Sigmoid colon (tissue), 7 donors: ENCODE results near the gene SLC25A24. TPM values are rescaled to one million over a fixed set of nuclear protein-coding genes. Genes with fewer than 3 reads are reported as not detected.

ENCODE experiments used
- DNase-seq: peaks from one replicate; pipeline ENCODE4 v3.0.0-alpha.2; 2019
- H3K27ac ChIP-seq, 4 donors: fragments of 200-600 bp; sonication (generic); one replicate each; pipeline ENCODE4 v1.5.1; 2016 to 2019; ENCODE audit warnings: mild to moderate bottlenecking in 1 of 4
- H3K27me3 ChIP-seq, 3 donors: fragments of 200-600 bp; sonication (generic); one replicate each; pipeline ENCODE4 v1.5.1; 2019; ENCODE audit warnings: mild to moderate bottlenecking in 1 of 3
- H3K36me3 ChIP-seq, 4 donors: fragments of 200-600 bp; sonication (generic); one replicate each; pipeline ENCODE4 v1.5.1; 2016 to 2019
- H3K4me1 ChIP-seq, 4 donors: fragments of 200-600 bp; sonication (generic); one replicate each; pipeline ENCODE4 v1.5.1; 2017 to 2019
- H3K4me3 ChIP-seq, 4 donors: fragments of 200-600 bp; sonication (generic); one replicate each; pipeline ENCODE4 v1.5.1; 2017 to 2019; ENCODE audit warnings: mild to moderate bottlenecking in 2 of 4, moderate library complexity in 1 of 4
- H3K9me3 ChIP-seq, 4 donors: fragments of 200-600 bp in 3 of 4; sonication (generic) in 3 of 4; one replicate each; pipeline versions ENCODE4 v1.5.1 to v1.6.1; 2013 to 2019
- CTCF ChIP-seq, 4 experiments: fragments of 450-650 bp in 3 of 4; fragments of 200-600 bp in 1 of 4; IDR thresholded peaks; one replicate each; pipeline ENCODE4 v1.5.1; 2016 to 2019; ENCODE audit warnings: antibody characterized with exemption in 4 of 4, mild to moderate bottlenecking in 3 of 4, moderate library complexity in 2 of 4
- EP300 ChIP-seq, 4 donors: sonication (generic); formaldehyde crosslinking; IDR thresholded peaks; one replicate each; pipeline ENCODE4 v1.6.1; 2017; ENCODE audit warnings: antibody characterized with exemption in 4 of 4
- POLR2A ChIP-seq, 2 donors: fragments of 450-650 bp; IDR thresholded peaks; one replicate each; pipeline ENCODE4 v1.6.1; 2016; ENCODE audit warnings: antibody characterized with exemption in 2 of 2, mild to moderate bottlenecking in 2 of 2, moderate library complexity in 2 of 2
- POLR2AphosphoS5 ChIP-seq, 4 donors: sonication (generic); formaldehyde crosslinking; IDR thresholded peaks; one replicate each; pipeline ENCODE4 v1.6.1; 2017; ENCODE audit warnings: antibody characterized with exemption in 4 of 4
- WGBS, 2 donors: extraction: QIAGEN DNeasy Blood & Tissue Kit; methylation state at CpG; one replicate each; pipeline ENCODE4 v1.1.7; 2013; 5-methylcytosine and 5-hydroxymethylcytosine counted together
- intact Hi-C: fragments of 100-400 bp; cut with DNase I; formaldehyde crosslinking; loops from one replicate; pipeline ENCODE4 v1.15.1; 2023
- polyA plus RNA-seq, 3 donors: library from polyadenylated mRNA; stranded (reverse); fragments of 200-250 nt; gene quantifications; one replicate each; pipeline ENCODE4 v1.2.3, GENCODE V29; 2013
- total RNA-seq, 4 donors: library from RNA; depleted of rRNA; stranded (reverse); fragments of >200 nt; gene quantifications; one replicate each; pipeline ENCODE4 v1.1.0, GENCODE V29; 2016
- donor health status: healthy with polysubstance abuse.
- donor health status: Bipolar disorder and iron deficiency.
- donor health status: healthy.

The SLC25A24 gene
- total and polyA plus RNA-seq, 7 donors, result 20.2 to 47.6 (median 28.5) TPM

- no peaks in the 10 kb centered on the region for H3K4me1 ChIP-seq
- no peak overlapping the region for H3K27ac ChIP-seq
- WGBS, 2 donors, result 98% methylated on average over 7 of the region's 7 CpGs
- peaks cover 0 to 40% (median 3%) of the 10 kb centered on the region in 4 donors for H3K36me3 ChIP-seq
- H3K9me3 ChIP-seq, result no peaks in the 10 kb centered on the region
- H3K27me3 ChIP-seq, result no peaks in the 10 kb centered on the region
- no peak overlapping the region for H3K4me3 ChIP-seq
- no peak for DNase-seq
- intact Hi-C loops, result no loop called here
- TF ChIP-seq POLR2AphosphoS5 (IDR thresholded peaks at IDR 0.05) (no peak), EP300 (IDR thresholded peaks at IDR 0.05) (no peak), POLR2A (IDR thresholded peaks at IDR 0.05) (no peak), CTCF (IDR thresholded peaks at IDR 0.05) (no peak)
Measured at GRCh38 chr1:108158893-108159453, 41.2 kb downstream of the SLC25A24 start.

GRCh38 chr1:108154314-108154713 is 45.8 kb downstream of the SLC25A24 start:
- 73% methylated on average over 4 of the region's 4 CpGs for WGBS, 2 donors
- intact Hi-C loops, result no loop called here
- Histone ChIP-seq H3K4me1 (peaks cover 0 to 5% (median 5%) of the 10 kb centered on the region in 4 donors), H3K9me3 (no peaks in the 10 kb centered on the region), H3K27ac (no peak overlapping the region), H3K36me3 (peaks cover 0 to 64% (median 6%) of the 10 kb centered on the region in 4 donors), H3K27me3 (no peaks in the 10 kb centered on the region), H3K4me3 (no peak overlapping the region)
- no peak for DNase-seq
- TF ChIP-seq CTCF (IDR thresholded peaks at IDR 0.05), result no peak
- no peak for TF ChIP-seq EP300 (IDR thresholded peaks at IDR 0.05)
- TF ChIP-seq POLR2AphosphoS5 (IDR thresholded peaks at IDR 0.05), result no peak
- no peak for TF ChIP-seq POLR2A (IDR thresholded peaks at IDR 0.05)

GRCh38 chr1:108152782-108153222 is 47.3 kb downstream of the SLC25A24 start:
- TF ChIP-seq EP300 (IDR thresholded peaks at IDR 0.05) (no peak), CTCF (IDR thresholded peaks at IDR 0.05) (no peak), POLR2AphosphoS5 (IDR thresholded peaks at IDR 0.05) (no peak), POLR2A (IDR thresholded peaks at IDR 0.05) (no peak)
- 89 to 96% methylated on average over 1 of the region's 1 CpG for WGBS, 2 donors
- DNase-seq, result no peak
- Histone ChIP-seq H3K4me1 (peaks cover 0 to 5% (median 5%) of the 10 kb centered on the region in 4 donors), H3K27me3 (no peaks in the 10 kb centered on the region), H3K4me3 (no peak overlapping the region), H3K36me3 (peaks cover under 1 to 80% (median 14%) of the 10 kb centered on the region in 4 donors), H3K27ac (no peak overlapping the region), H3K9me3 (no peaks in the 10 kb centered on the region)
- intact Hi-C loops, result no loop called here

- TF ChIP-seq POLR2AphosphoS5 (IDR thresholded peaks at IDR 0.05) (no peak), CTCF (IDR thresholded peaks at IDR 0.05) (no peak), POLR2A (IDR thresholded peaks at IDR 0.05) (no peak), EP300 (IDR thresholded peaks at IDR 0.05) (no peak)
- Histone ChIP-seq H3K36me3 (peaks cover 6 to 83% (median 24%) of the 10 kb centered on the region in 4 donors), H3K27me3 (no peaks in the 10 kb centered on the region)
Measured at GRCh38 chr1:108151548-108151947, 48.6 kb downstream of the SLC25A24 start.

More at GRCh38 chr1:108151548-108151947, 48.6 kb downstream of the SLC25A24 start:
- Histone ChIP-seq H3K4me1 (peaks cover 0 to 5% (median 5%) of the 10 kb centered on the region in 4 donors), H3K9me3 (no peaks in the 10 kb centered on the region), H3K4me3 (no peak overlapping the region), H3K27ac (no peak overlapping the region)
- intact Hi-C loops, result no loop called here
- 95 to 98% methylated on average over 1 of the region's 1 CpG for WGBS, 2 donors
- no peak for DNase-seq
